OCI-LY7 (cell line): ENCODE results near the gene TIFAB. TPM values are rescaled to one million over a fixed set of nuclear protein-coding genes. Genes with fewer than 3 reads are reported as not detected.

Source experiments
- BruUV-seq: library from RNA; stranded (reverse); fragments of 400-500 nt; replicated peaks from 2 replicates; lab custom pipeline; 2021; lab: Mats Ljungman, UMichigan
- CTCF ChIA-PET: fragments of 300-600 bp; sonication (Branson Sonifier 250); formaldehyde crosslinking; loops from one replicate; lab custom pipeline; 2022; ENCODE audit warnings: antibody characterized with exemption; ENCODE audit not compliant: unreplicated experiment; lab: Charles Lee
- POLR2A ChIA-PET: fragments of 300-600 bp; sonication (Branson Sonifier 250); formaldehyde crosslinking; loops from one replicate; lab custom pipeline; 2022; ENCODE audit warnings: antibody characterized with exemption; lab: Charles Lee
- DNase-seq: peaks from one replicate; pipeline ENCODE4 v3.0.0-alpha.2; 2015; ENCODE audit warnings: low spot score
- H2AFZ ChIP-seq: fragments of 200-600 bp; sonication (generic), shearing (Covaris generic); 2 replicates; pipeline ENCODE4 v1.6.1; 2014; ENCODE audit warnings: mild to moderate bottlenecking, antibody characterized with exemption, low read length, moderate library complexity
- H3K27ac ChIP-seq: fragments of 200-600 bp; sonication (generic); 2 replicates; pipeline ENCODE4 v1.5.1; 2014; ENCODE audit warnings: mixed run types, low read depth, mild to moderate bottlenecking, moderate library complexity, low read length, inconsistent platforms; ENCODE audit not compliant: poor library complexity, severe bottlenecking
- H3K36me3 ChIP-seq: fragments of 200-600 bp; sonication (generic); 2 replicates; pipeline ENCODE4 v1.6.1; 2014; ENCODE audit warnings: mild to moderate bottlenecking, antibody characterized with exemption, low read length, moderate library complexity, mixed read lengths; ENCODE audit not compliant: insufficient read depth
- H3K4me1 ChIP-seq: fragments of 200-600 bp; sonication (generic); 2 replicates; pipeline ENCODE4 v1.5.1; 2014; ENCODE audit warnings: mild to moderate bottlenecking, low read length; ENCODE audit not compliant: insufficient read depth, poor library complexity, severe bottlenecking
- H3K4me2 ChIP-seq: fragments of 200-600 bp; sonication (generic); 2 replicates; pipeline ENCODE4 v1.6.1; 2014; ENCODE audit warnings: mild to moderate bottlenecking, low read length
- H3K4me3 ChIP-seq: fragments of 200-600 bp; sonication (generic); 2 replicates; pipeline ENCODE4 v1.5.1; 2014; ENCODE audit warnings: mild to moderate bottlenecking, low read depth, low read length; ENCODE audit not compliant: poor library complexity, severe bottlenecking
- H3K79me2 ChIP-seq: fragments of 200-600 bp; sonication (generic); 2 replicates; pipeline ENCODE4 v1.6.1; 2016; ENCODE audit warnings: low read depth, mild to moderate bottlenecking, low read length, moderate library complexity, mixed read lengths; ENCODE audit not compliant: insufficient read depth
- H3K9me2 ChIP-seq: fragments of 200-600 bp; sonication (generic); 2 replicates; pipeline ENCODE4 v1.6.1; 2016; ENCODE audit warnings: mild to moderate bottlenecking, low read length, mixed read lengths; ENCODE audit not compliant: insufficient read depth
- H3K9me3 ChIP-seq: fragments of 200-600 bp; sonication (generic); 2 replicates; pipeline ENCODE4 v1.6.1; 2014; ENCODE audit warnings: mild to moderate bottlenecking, mixed run types, low read length, mixed read lengths
- H4K20me1 ChIP-seq: fragments of 200-600 bp; sonication (generic); 2 replicates; pipeline ENCODE4 v1.6.1; 2014; ENCODE audit warnings: mild to moderate bottlenecking, antibody characterized with exemption, low read length, moderate library complexity, mixed read lengths; ENCODE audit not compliant: insufficient read depth
- CTCF ChIP-seq: fragments of 200-600 bp; sonication (generic); conservative IDR thresholded peaks from 2 replicates; pipeline ENCODE4 v1.5.1; 2014; ENCODE audit warnings: mild to moderate bottlenecking, antibody characterized with exemption, low read length, moderate library complexity, mixed read lengths
- EZH2phosphoT487 ChIP-seq: fragments of 200-600 bp; sonication (generic); IDR thresholded peaks from 2 replicates; pipeline ENCODE4 v1.6.1; 2018; ENCODE audit warnings: low read depth, borderline replicate concordance, mild to moderate bottlenecking, mixed run types, antibody characterized with exemption, low read length, moderate library complexity, mixed read lengths
- intact Hi-C: fragments of 100-400 bp; cut with micrococcal nuclease; formaldehyde crosslinking; loops from one replicate; pipeline ENCODE4 v1.10.0; 2022; ENCODE audit not compliant: unreplicated experiment
- total RNA-seq, 2 experiments: library from RNA; depleted of rRNA in 1 of 2; stranded (reverse); fragments of >200 nt in 1 of 2; shearing (Covaris generic) in 1 of 2; gene quantifications; 2 replicates each; pipeline ENCODE4 v1.2.3, GENCODE V29; 2014 to 2022

Gene TIFAB
- total RNA-seq, 2 experiments from 2014 or later = not detected

DNA sequence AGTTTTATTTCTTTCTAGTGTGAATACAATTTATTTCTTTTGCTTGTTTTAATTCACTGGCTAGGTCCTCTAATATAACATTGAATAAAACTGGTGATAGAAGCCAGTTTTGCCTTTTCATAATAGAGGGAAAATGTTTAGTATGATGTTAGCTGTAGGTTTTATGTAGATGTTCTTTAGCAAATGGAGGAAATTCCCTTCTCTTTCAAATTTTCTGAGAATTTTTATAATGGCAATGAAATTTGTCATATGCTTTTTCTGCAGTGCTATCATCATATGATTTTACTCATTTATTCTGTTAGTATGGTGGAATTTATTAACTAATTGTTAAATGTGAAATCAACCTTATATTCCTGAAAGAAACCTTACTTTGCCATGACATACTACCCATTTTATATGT is 35.1 kb downstream of the TIFAB start:
- peaks cover 3% of the 10 kb centered on the region; the same call in 1 of the 2 replicates for H3K9me3 ChIP-seq
- TF ChIP-seq EZH2phosphoT487 (no peak), CTCF (no peak)
- no peaks in the 10 kb centered on the region for H3K36me3 ChIP-seq
- no peak overlapping the region for H3K27ac ChIP-seq
- H3K9me2 ChIP-seq = no peaks in the 10 kb centered on the region
- DNase-seq = no peak
- H2AFZ ChIP-seq = no peak overlapping the region
- H3K79me2 ChIP-seq = no peaks in the 10 kb centered on the region
- ChIA-PET CTCF (no interaction called here), POLR2A (no interaction called here)
- no peak overlapping the region for H3K4me3 ChIP-seq
- H3K4me1 ChIP-seq = no peaks in the 10 kb centered on the region
- H4K20me1 ChIP-seq = no peaks in the 10 kb centered on the region
- intact Hi-C loops = no loop called here
- BruUV-seq = no TSS peak
- H3K4me2 ChIP-seq = no peak overlapping the region

GRCh38 chr5:135405082-135405481 is 47.1 kb downstream of the TIFAB start:
- Histone ChIP-seq H2AFZ (no peak overlapping the region), H3K4me1 (peaks cover 2% of the 10 kb centered on the region), H3K9me3 (no peaks in the 10 kb centered on the region), H3K4me2 (no peak overlapping the region), H4K20me1 (no peaks in the 10 kb centered on the region), H3K4me3 (no peak overlapping the region), H3K36me3 (no peaks in the 10 kb centered on the region), H3K27ac (no peak overlapping the region), H3K9me2 (no peaks in the 10 kb centered on the region), H3K79me2 (no peaks in the 10 kb centered on the region)
- TF ChIP-seq CTCF (no peak), EZH2phosphoT487 (no peak)
- ChIA-PET CTCF (no interaction called here), POLR2A (interaction anchor here (0.7 to 1.2 kb wide), 3 partner anchors 11 to 839 kb away, joined by 3 read pairs; no protein-coding TSS in a partner anchor)
- DNase-seq = no peak
- intact Hi-C loops = no loop called here
- no TSS peak for BruUV-seq

DNA sequence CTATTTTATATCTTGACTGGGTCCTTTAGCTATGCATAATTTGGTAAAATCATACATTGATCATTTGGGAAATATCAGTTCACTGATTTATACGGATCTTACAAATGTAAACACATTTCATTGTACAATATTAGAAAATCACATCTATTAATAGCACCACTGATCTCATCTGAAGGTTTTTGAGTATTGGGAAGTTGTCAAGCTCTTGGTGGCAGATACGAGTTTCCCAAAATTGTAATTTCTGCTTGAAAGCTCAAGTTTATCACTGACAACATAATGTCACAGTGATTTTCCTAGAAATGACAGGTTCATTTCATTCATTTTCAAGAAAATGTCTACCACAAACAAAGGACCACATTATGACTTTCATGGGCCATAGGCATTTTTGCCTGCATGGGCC is 50.1 kb downstream of the TIFAB start:
- POLR2A ChIA-PET = interaction anchor here (0.7 to 0.9 kb wide), 2 partner anchors 10 to 1560 kb away, joined by 3 to 5 read pairs; no protein-coding TSS in a partner anchor
- BruUV-seq = no TSS peak
- intact Hi-C loops = no loop called here

More for the DNA sequence above, 50.1 kb downstream of the TIFAB start:
- H3K4me2 ChIP-seq = no peak overlapping the region
- no peaks in the 10 kb centered on the region for H3K9me3 ChIP-seq
- H4K20me1 ChIP-seq = peaks cover 9% of the 10 kb centered on the region
- no peak overlapping the region for H3K4me3 ChIP-seq
- H3K4me1 ChIP-seq = peaks cover 20% of the 10 kb centered on the region
- H3K9me2 ChIP-seq = no peaks in the 10 kb centered on the region
- TF ChIP-seq EZH2phosphoT487 = no peak
- no peak for TF ChIP-seq CTCF
- H2AFZ ChIP-seq = no peak overlapping the region
- H3K36me3 ChIP-seq = peaks cover 6% of the 10 kb centered on the region; the same call in 1 of the 2 replicates
- no peak for DNase-seq
- no peak overlapping the region for H3K27ac ChIP-seq
- CTCF ChIA-PET = no interaction called here
- H3K79me2 ChIP-seq = peaks cover 17% of the 10 kb centered on the region
